Measurements from ENCODE around the gene ATPAF2.
"Not testable (repeated sequence)": the region's sequence is repeated elsewhere in the genome, so short reads cannot be mapped to it uniquely, and the experiment has no call there.

The ATPAF2 gene

DNA sequence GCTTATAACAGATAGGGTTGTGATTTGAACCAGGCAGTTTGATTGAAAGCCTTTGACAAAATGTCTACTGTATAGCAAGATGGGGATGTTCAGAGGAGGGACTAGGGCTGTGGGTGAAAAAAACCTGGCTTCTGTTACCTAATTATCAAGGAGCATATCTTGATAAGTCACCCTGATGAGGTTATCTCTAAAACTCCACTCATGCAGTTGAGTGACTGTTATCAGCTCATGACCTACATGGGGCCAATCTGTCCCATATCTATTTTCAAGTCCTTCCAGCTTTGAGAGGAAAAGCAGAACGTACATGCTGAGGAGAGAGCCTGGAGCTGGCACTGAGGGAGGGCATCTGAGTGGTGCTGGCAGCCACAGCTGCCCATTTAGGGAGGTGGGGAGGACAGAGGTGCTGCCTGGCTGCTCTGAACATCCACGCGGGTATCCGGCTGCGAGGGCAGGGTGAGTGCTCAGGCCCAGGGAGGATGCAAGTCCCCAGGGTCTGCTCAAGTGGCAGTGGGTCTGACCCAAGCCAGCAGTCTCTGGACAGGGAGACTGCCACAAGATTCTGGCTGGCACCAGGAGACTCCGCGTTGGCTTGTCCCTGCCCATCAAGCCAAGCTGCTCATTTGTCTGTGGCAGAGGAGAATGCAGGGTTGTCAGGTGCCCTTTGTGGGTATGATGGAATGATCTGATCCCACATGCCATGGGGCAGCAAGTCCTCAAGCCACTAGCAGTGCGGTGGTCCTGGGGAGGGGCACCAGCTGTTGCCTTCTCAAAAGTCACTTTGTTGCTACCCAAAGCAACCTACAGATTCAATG, 29.2 kb downstream of the ATPAF2 start:
- no peak for ATAC-seq

DNA sequence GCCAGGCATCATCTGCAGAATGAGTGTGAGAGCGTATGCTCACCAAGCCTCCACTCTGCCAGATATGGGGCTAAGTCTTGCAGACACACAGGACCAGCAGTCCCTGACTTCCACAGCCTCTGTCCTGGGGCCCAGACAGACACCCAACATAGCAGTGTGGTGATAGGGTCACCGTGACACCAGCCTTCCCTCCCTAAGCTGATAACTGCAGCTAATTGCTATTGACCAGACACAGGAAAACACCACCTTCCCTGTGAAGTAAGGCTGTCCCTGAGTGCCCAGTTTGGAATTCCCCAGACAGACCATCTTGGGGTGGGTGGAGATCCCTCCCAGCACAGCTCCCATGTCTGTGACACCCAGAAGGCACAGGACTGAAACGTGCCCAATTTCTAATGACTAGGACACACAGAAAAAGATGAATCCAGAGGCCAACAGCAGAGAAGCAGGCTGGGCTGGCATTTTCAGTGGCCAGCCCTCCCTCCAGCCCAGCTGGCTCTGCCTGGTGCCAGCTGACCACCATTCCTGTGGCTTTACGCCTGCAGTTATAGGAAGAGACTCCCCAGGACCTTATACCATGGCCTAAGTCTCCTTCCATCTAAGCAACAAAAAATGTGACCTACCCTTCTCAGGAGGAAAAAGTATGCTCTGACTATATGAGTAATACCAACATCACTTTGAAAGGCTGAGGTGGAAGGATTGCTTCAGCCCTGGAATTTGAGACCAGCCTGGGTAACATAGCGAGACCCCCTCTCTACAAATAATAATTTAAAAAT, 30.3 kb downstream of the ATPAF2 start:
- no peak for ATAC-seq

GRCh38 chr17:18006495-18007239, 32.3 kb downstream of the ATPAF2 start:
- ATAC-seq = no peak

DNA sequence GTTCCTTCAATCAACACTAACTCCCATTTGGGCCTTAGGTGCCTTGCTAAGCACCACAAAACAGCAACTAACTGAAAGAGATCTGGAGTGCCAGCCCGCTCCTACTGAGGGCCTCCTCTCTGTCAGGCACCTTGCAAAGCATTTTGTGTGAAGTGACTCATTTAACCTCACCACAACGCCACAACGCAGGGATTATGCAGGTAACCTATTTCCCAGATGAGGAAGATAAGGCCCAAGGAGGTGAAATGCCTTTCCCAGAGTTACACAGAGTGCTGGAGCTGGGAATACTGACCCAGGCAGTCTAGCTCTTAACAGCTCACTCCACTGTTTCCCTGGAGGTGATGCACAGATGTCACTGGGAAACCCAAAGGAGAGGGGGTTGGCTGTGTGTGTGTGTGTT, 33.5 kb downstream of the ATPAF2 start:
- ATAC-seq = no peak

DNA sequence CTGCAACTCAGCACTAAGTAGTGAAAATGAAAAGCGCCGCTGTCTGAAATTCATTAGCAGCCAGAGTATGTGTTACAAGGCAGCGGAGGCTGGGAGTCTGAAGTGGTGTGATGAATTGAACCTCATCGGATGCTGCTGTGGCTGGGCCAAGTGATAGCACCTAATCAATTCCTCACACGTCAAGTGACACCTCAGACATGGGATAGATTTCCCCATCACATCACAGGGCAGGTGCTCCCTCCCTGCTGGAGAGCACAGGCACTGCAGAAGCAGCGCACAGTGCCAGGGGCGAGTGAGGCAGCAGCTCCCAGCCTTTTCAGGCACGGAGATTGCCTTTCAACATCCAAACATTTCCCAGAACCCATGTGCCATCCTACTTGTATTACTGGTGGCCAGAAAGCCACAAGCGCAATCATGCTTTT, 34.1 kb downstream of the ATPAF2 start:
- no peak for ATAC-seq

DNA sequence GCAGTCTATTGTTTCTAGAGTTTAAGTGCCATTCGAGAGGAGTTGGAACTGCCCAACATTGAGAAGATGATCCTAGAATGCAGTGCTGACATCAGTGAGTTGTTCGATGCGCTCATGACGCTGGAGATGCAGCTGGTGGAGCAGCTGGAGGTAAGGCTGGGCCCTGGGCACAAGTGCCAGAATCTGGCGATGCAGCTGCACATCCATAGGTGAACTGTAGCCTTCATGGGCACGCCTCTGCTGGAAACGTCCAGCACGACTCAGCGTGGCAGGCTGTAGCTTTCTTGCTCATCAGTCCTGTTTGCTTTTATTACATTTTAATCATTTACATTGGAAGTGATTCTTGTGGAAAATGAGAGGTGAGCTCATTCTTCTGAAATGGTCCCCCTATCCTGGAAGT, 34.6 kb downstream of the ATPAF2 start:
- ATAC-seq = no peak

GRCh38 chr17:18002171-18002570, 36.8 kb downstream of the ATPAF2 start:
- ATAC-seq = no peak

DNA sequence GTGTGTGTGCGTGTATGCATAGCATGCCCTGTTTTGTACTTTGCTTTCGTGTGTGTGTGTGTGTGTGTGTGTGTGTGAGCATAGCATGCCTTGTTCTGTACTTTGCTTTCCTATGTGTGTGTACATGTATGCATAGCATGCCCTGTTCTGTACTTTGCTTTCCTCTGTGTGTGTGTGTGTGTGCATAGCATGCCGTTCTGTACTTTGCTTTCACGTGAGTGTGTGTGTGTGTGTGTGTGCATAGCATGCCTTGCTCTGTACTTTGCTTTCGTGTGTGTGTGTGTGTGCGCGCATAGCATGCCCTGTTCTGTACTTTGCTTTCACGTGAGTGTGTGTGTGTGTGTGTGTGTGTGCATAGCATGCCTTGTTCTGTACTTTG, 38.9 kb downstream of the ATPAF2 start:
- no peak for ATAC-seq

GRCh38 chr17:17999364-18000029, 39.5 kb downstream of the ATPAF2 start:
- no peak for ATAC-seq

GRCh38 chr17:17998934-17999333, 40.0 kb downstream of the ATPAF2 start:
- no peak for ATAC-seq

DNA sequence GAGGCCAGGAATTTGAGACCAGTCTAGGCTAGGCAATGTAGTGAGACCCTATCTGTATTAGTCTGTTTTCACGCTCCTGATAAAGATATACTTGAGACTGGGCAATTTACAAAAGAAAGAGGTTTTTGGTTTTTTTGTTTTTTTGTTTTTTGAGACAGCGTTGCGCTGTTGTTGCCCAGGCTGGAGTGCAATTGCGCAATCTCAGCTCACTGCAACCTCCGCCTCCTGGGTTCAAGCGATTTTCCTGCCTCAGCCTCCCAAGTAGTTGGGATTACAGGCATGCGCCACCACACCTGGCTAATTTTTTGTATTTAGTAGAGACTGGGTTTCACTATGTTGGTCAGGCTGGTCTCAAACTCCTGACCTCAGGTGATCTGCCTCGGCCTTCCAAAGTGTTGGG, 43.1 kb downstream of the ATPAF2 start:
- ATAC-seq = not testable (repeated sequence)

DNA sequence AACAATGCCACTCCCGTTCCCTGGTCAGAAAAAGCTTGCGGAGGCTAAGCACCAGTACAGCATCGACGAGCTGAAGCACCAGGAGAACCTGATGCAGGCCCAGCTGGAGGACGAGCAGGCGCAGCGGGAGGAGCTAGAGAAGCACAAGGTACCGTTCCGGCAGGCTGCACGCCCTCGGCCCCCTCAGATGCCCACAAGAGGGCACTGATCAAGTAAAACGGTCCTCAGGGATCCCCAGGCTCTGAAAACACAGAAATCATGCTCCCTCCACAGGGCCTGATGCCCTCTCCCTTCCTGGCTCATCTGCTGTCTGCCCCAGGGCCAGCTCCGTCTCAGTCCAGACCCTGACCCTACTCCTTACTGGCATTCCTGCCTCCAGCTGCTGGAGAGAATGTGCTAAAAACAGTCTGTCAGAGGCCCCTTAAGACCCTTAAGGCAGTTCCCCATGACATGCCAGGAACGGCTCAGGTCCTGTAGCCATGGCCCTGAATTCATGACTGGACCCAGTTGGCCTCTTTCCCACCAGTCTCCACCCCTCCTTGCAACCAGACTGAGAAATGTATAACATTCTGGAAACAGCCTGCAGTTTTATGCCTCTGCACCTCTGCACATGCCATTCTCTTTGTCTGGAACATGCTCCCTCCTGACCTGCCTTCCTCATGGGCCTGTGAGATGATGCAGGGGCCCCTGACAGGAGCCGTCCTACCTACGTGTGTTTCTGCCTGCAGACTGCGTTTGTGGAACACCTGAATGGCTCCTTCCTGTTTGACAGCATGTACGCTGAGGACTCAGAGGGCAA, 44.5 kb downstream of the ATPAF2 start:
- ATAC-seq = no peak

DNA sequence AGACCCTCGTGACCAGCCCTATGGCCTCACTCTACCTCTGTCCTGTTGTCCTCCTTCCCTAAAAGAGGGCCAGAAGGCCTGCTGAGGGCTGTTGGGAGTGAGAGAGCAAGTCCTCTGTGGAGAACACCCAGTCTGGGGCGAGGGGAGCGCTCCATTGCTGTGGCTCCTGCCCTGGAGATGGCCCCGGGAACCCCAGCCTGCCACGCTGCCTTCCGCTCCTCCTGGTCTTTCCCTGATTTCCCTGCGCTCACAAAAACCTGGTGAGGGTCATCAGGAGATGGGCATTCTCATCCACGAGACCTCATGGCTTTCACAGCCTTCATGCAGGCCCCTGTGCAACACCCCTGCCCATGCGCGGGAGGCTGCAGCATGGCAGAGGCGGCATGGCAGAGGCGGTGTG, 45.1 kb downstream of the ATPAF2 start:
- no peak for ATAC-seq

DNA sequence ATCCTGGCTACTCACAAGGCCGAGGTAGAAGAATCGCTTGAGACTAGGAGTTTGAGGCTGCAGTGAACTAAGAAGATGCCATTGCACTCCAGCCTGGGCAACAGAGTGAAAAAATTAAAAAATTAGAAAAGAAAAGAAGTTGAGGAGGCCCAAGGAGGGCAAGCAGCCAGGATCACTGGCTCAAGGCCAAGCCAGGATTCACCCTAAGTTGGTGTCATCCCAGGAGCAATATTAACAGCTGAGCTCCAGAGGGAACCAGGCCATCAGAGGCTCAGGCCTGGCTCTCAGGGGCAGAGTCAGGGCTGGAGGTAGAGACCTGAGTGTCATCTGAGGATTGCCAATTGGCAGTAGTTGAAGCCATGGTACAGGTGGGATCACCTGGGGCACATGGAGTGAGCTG, 45.6 kb downstream of the ATPAF2 start:
- no peak for ATAC-seq

GRCh38 chr17:17990282-17990681, 48.7 kb downstream of the ATPAF2 start:
- no peak for ATAC-seq

GRCh38 chr17:17989618-17990017, 49.4 kb downstream of the ATPAF2 start:
- no peak for ATAC-seq

DNA sequence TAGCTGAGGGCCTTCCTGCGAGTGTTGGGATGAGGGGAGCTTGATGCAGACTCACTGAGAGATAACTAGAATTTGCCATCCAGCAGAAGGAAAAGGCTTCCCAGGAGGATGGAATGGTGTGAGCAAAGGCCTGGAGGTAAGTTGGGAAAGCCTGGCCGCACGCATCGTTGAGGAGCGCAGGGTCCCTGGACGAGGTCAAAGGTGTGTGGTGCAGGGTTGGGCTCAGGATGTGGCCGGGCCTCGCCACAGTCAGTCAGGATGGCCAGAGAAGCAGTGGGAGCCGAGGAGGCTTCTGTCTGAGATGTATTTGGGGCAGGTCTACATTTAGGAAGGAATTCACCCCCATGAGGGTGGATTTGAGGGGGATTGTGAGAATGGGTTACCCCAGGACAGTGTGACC, 49.9 kb downstream of the ATPAF2 start:
- no peak for ATAC-seq

GRCh38 chr17:17988427-17988945, 50.5 kb downstream of the ATPAF2 start:
- no peak for ATAC-seq

DNA sequence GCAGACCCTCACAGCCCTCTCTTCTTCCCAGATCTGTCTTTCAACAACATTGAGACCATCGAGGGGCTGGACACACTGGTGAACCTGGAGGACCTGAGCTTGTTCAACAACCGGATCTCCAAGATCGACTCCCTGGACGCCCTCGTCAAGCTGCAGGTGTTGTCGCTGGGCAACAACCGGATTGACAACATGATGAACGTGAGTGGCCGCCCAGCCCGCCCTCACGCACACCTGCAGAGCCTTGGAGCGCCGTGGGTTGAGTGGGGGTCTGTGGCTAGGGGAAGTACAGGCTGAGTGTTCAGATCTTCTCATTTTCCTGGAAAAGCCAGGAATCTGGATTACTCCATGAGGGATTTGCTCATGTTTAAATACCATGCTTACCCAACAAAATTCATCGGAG, 51.1 kb downstream of the ATPAF2 start:
- no peak for ATAC-seq

- ATAC-seq = no peak
Measured at GRCh38 chr17:17987187-17987896, 51.6 kb downstream of the ATPAF2 start.

- no peak for ATAC-seq
Measured at GRCh38 chr17:17985555-17985954, 53.4 kb downstream of the ATPAF2 start.

Measured in activated CD4-positive, CD25-positive, alpha-beta regulatory T cell treated with anti-CD3 and anti-CD28 coated beads, Interleukin-2, amount 50 U/mL, for 24 hours (primary cell).